HEK293 (cell line): ENCODE measurements around the gene MSH4.

Experiments
- CTCF ChIA-PET: fragments of 350-600 bp; formaldehyde crosslinking; extraction: SDS; loops from one replicate; lab custom pipeline; 2021; ENCODE audit warnings: antibody characterized with exemption; lab: Yijun Ruan, JAX
- POLR2A ChIA-PET: fragments of 300-600 bp; formaldehyde crosslinking; extraction: SDS; loops from one replicate; lab custom pipeline; 2020; ENCODE audit warnings: antibody characterized with exemption, inconsistent platforms; lab: Yijun Ruan, JAX
- H3K27ac ChIP-seq: fragments of 200-500 bp; sonication (Bioruptor generic); 2 replicates; pipeline ENCODE4 v1.5.1; 2014; ENCODE audit warnings: low read depth, low read length, control low read depth, inconsistent platforms; ENCODE audit errors: extremely low read depth
- H3K36me3 ChIP-seq, 2 experiments: fragments of 200-500 bp in 1 of 2; sonication (Bioruptor generic) in 1 of 2; 1 replicate in 1 of 2; 2 replicates in 1 of 2; pipeline ENCODE4 v1.5.1; 2014 to 2017; ENCODE audit warnings: inconsistent platforms in 2 of 2, low read length in 2 of 2; ENCODE audit not compliant: control insufficient read depth in 2 of 2, insufficient read depth in 1 of 2
- H3K4me1 ChIP-seq: fragments of 200-500 bp; sonication (Bioruptor generic); 2 replicates; pipeline ENCODE4 v1.5.1; 2014; ENCODE audit warnings: mild to moderate bottlenecking, low read length, inconsistent platforms; ENCODE audit not compliant: control insufficient read depth, insufficient read depth
- H3K4me3 ChIP-seq: 2 replicates; pipeline ENCODE4 v1.5.1; 2011; ENCODE audit warnings: low read depth, mild to moderate bottlenecking, control low read depth, low read length, moderate library complexity
- H3K9me3 ChIP-seq: fragments of 200-500 bp; sonication (Bioruptor generic); 2 replicates; pipeline ENCODE4 v1.5.1; 2014; ENCODE audit warnings: low read depth, low read length, inconsistent platforms; ENCODE audit not compliant: control insufficient read depth, insufficient read depth
- GLI2 ChIP-seq: fragments of 450-650 bp; formaldehyde crosslinking; IDR thresholded peaks from 2 replicates; pipeline ENCODE4; 2017; ENCODE audit warnings: missing biosample characterization, missing genetic modification characterization, low read depth, borderline replicate concordance
- GLIS1 ChIP-seq: fragments of 450-650 bp; formaldehyde crosslinking; IDR thresholded peaks from 2 replicates; pipeline ENCODE4 v1.5.1; 2016; ENCODE audit warnings: missing biosample characterization, missing genetic modification characterization
- OSR2 ChIP-seq: fragments of 450-650 bp; formaldehyde crosslinking; IDR thresholded peaks from 2 replicates; pipeline ENCODE4 v1.5.1; 2016; ENCODE audit warnings: missing biosample characterization, missing genetic modification characterization
- OVOL3 ChIP-seq: fragments of 450-650 bp; formaldehyde crosslinking; IDR thresholded peaks from 2 replicates; pipeline ENCODE4 v1.5.1; 2016; ENCODE audit warnings: missing biosample characterization, missing genetic modification characterization
- PRDM6 ChIP-seq: fragments of 450-650 bp; formaldehyde crosslinking; IDR thresholded peaks from 2 replicates; pipeline ENCODE4 v1.5.1; 2017; ENCODE audit warnings: missing biosample characterization, missing genetic modification characterization
- RBAK ChIP-seq: fragments of 450-650 bp; formaldehyde crosslinking; IDR thresholded peaks from 2 replicates; pipeline ENCODE4 v1.5.1; 2016; ENCODE audit warnings: missing biosample characterization, missing genetic modification characterization
- SETDB1 ChIP-seq: IDR thresholded peaks from one replicate; pipeline ENCODE4 v1.6.1; 2017; ENCODE audit warnings: mild to moderate bottlenecking, low read length, moderate library complexity, mixed read lengths; ENCODE audit not compliant: insufficient read length
- ZBTB20 ChIP-seq: fragments of 450-650 bp; formaldehyde crosslinking; IDR thresholded peaks from 2 replicates; pipeline ENCODE4 v1.5.1; 2016; ENCODE audit warnings: missing biosample characterization, missing genetic modification characterization
- ZBTB44 ChIP-seq: fragments of 450-650 bp; IDR thresholded peaks from 2 replicates; pipeline ENCODE4 v1.5.1; 2018; ENCODE audit warnings: missing biosample characterization, mild to moderate bottlenecking, missing genetic modification characterization
- ZNF184 ChIP-seq: fragments of 450-650 bp; IDR thresholded peaks from 2 replicates; pipeline ENCODE4 v1.5.1; 2018; ENCODE audit warnings: missing biosample characterization, mild to moderate bottlenecking, missing genetic modification characterization
- ZNF23 ChIP-seq: fragments of 450-650 bp; formaldehyde crosslinking; IDR thresholded peaks from 2 replicates; pipeline ENCODE4 v1.5.1; 2016; ENCODE audit warnings: missing biosample characterization, missing genetic modification characterization, borderline replicate concordance
- ZNF341 ChIP-seq: fragments of 450-650 bp; formaldehyde crosslinking; IDR thresholded peaks from 2 replicates; pipeline ENCODE4; 2016; ENCODE audit warnings: low read depth, missing biosample characterization, missing genetic modification characterization
- ZNF391 ChIP-seq: fragments of 450-650 bp; formaldehyde crosslinking; IDR thresholded peaks from 2 replicates; pipeline ENCODE4 v1.5.1; 2016; ENCODE audit warnings: low read depth, missing biosample characterization, missing genetic modification characterization, borderline replicate concordance
- ZNF560 ChIP-seq: fragments of 450-650 bp; formaldehyde crosslinking; IDR thresholded peaks from 2 replicates; pipeline ENCODE4 v1.5.1; 2017; ENCODE audit warnings: missing biosample characterization, missing genetic modification characterization, borderline replicate concordance
- ZNF658 ChIP-seq: fragments of 450-650 bp; formaldehyde crosslinking; IDR thresholded peaks from 2 replicates; pipeline ENCODE4; 2016; ENCODE audit warnings: missing biosample characterization, missing genetic modification characterization
- ZNF670 ChIP-seq: fragments of 450-650 bp; formaldehyde crosslinking; IDR thresholded peaks from 2 replicates; pipeline ENCODE4 v1.5.1; 2016; ENCODE audit warnings: missing biosample characterization, missing genetic modification characterization, low read depth
- TF ChIP-seq, protein P1 (sequence below): fragments of 450-650 bp; formaldehyde crosslinking; IDR thresholded peaks from 2 replicates; pipeline ENCODE4 v1.5.1; 2016; ENCODE audit warnings: missing biosample characterization, missing genetic modification characterization, low read depth
- TF ChIP-seq, protein P2 (sequence below): fragments of 450-650 bp; formaldehyde crosslinking; IDR thresholded peaks from 2 replicates; pipeline ENCODE4 v1.5.1; 2017; ENCODE audit warnings: missing biosample characterization, missing genetic modification characterization
- TF ChIP-seq, protein P3 (sequence below): fragments of 450-650 bp; formaldehyde crosslinking; IDR thresholded peaks from 2 replicates; pipeline ENCODE4 v1.5.1; 2016; ENCODE audit warnings: missing biosample characterization, missing genetic modification characterization

MSH4 gene

GRCh38 chr1:75845576-75845975, 48.9 kb downstream of the MSH4 start (continued):
- TF ChIP-seq ZNF391 (tag by site-specific recombination) (no peak), ZBTB44 (tag by site-specific recombination) (no peak), ZNF23 (tag by site-specific recombination) (no peak), ZNF670 (no peak), ZNF341 (tag by site-specific recombination) (no peak), GLIS1 (no peak), RBAK (tag by site-specific recombination) (no peak), ZNF658 (tag by site-specific recombination) (no peak), PRDM6 (tag by site-specific recombination) (no peak), ZBTB20 (tag by site-specific recombination) (no peak), OVOL3 (tag by site-specific recombination) (no peak), ZNF560 (tag by site-specific recombination) (no peak)
- TF ChIP-seq, protein P1, sequence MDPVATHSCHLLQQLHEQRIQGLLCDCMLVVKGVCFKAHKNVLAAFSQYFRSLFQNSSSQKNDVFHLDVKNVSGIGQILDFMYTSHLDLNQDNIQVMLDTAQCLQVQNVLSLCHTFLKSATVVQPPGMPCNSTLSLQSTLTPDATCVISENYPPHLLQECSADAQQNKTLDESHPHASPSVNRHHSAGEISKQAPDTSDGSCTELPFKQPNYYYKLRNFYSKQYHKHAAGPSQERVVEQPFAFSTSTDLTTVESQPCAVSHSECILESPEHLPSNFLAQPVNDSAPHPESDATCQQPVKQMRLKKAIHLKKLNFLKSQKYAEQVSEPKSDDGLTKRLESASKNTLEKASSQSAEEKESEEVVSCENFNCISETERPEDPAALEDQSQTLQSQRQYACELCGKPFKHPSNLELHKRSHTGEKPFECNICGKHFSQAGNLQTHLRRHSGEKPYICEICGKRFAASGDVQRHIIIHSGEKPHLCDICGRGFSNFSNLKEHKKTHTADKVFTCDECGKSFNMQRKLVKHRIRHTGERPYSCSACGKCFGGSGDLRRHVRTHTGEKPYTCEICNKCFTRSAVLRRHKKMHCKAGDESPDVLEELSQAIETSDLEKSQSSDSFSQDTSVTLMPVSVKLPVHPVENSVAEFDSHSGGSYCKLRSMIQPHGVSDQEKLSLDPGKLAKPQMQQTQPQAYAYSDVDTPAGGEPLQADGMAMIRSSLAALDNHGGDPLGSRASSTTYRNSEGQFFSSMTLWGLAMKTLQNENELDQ (tag by site-specific recombination) = no peak
- TF ChIP-seq, protein P2, sequence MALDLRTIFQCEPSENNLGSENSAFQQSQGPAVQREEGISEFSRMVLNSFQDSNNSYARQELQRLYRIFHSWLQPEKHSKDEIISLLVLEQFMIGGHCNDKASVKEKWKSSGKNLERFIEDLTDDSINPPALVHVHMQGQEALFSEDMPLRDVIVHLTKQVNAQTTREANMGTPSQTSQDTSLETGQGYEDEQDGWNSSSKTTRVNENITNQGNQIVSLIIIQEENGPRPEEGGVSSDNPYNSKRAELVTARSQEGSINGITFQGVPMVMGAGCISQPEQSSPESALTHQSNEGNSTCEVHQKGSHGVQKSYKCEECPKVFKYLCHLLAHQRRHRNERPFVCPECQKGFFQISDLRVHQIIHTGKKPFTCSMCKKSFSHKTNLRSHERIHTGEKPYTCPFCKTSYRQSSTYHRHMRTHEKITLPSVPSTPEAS (tag by site-specific recombination) = no peak

DNA sequence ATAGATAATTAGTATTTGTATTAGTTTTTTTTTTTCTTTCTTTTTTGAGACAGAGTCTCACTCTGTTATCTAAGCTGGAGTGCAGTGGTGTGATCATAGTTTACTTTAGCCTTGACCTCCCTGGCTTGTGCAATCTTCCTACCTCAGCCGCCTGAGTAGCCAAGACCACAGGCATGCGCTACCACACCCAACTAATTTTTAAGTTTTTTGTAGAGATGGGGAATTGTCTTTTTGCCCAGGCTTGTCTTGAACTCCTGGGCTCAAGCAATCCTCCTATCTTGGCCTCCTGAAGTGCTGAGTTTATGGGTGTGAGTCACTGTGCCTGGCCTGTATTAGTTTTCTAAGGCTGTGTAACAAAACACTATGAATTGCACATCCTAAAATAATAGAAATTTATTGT, 58.3 kb downstream of the MSH4 start:
- POLR2A ChIA-PET = no interaction called here
- CTCF ChIA-PET = no interaction called here

More for the DNA sequence above, 58.3 kb downstream of the MSH4 start:
- H3K27ac ChIP-seq = no peak overlapping the region
- H3K4me1 ChIP-seq = no peaks in the 10 kb centered on the region
- TF ChIP-seq, protein P3, sequence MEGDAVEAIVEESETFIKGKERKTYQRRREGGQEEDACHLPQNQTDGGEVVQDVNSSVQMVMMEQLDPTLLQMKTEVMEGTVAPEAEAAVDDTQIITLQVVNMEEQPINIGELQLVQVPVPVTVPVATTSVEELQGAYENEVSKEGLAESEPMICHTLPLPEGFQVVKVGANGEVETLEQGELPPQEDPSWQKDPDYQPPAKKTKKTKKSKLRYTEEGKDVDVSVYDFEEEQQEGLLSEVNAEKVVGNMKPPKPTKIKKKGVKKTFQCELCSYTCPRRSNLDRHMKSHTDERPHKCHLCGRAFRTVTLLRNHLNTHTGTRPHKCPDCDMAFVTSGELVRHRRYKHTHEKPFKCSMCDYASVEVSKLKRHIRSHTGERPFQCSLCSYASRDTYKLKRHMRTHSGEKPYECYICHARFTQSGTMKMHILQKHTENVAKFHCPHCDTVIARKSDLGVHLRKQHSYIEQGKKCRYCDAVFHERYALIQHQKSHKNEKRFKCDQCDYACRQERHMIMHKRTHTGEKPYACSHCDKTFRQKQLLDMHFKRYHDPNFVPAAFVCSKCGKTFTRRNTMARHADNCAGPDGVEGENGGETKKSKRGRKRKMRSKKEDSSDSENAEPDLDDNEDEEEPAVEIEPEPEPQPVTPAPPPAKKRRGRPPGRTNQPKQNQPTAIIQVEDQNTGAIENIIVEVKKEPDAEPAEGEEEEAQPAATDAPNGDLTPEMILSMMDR = no peak
- TF ChIP-seq GLI2 = no peak
- TF ChIP-seq ZNF184 = no peak
- TF ChIP-seq SETDB1 = peak; percentile 70
- 0 out of 2 replicates have a peak, but pooled peaks have one; percentile 12 for TF ChIP-seq OSR2
- no peaks in the 10 kb centered on the region for H3K36me3 ChIP-seq
- H3K4me3 ChIP-seq = no peak overlapping the region
- no peaks in the 10 kb centered on the region for H3K9me3 ChIP-seq
